ENCODE data around the gene PRKN.

DNA sequence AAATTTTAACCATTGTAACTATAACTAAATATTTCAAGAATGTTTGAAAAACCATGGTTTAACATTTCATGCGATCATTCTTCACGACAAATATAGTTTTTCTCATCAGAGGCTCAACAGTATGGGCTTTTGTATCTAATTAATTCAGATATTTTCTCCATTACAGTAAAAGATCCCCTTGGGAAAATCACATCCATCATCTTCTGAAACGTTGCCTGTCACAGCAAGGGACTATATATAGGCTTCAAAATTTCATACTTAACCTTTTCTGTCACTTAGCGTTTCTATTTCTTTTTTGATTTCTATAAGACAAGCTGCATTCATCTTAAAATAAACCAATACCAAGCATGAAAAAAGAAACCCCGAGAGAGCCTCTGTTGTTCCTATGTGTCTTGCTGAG, 710.0 kb downstream of the PRKN start:
- TF ChIP-seq, protein P1, sequence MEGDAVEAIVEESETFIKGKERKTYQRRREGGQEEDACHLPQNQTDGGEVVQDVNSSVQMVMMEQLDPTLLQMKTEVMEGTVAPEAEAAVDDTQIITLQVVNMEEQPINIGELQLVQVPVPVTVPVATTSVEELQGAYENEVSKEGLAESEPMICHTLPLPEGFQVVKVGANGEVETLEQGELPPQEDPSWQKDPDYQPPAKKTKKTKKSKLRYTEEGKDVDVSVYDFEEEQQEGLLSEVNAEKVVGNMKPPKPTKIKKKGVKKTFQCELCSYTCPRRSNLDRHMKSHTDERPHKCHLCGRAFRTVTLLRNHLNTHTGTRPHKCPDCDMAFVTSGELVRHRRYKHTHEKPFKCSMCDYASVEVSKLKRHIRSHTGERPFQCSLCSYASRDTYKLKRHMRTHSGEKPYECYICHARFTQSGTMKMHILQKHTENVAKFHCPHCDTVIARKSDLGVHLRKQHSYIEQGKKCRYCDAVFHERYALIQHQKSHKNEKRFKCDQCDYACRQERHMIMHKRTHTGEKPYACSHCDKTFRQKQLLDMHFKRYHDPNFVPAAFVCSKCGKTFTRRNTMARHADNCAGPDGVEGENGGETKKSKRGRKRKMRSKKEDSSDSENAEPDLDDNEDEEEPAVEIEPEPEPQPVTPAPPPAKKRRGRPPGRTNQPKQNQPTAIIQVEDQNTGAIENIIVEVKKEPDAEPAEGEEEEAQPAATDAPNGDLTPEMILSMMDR (IDR thresholded peaks at IDR 0.05): no peak
- no peak for TF ChIP-seq POLR2A (IDR thresholded peaks at IDR 0.05)

Data from thyroid gland (tissue), 4 donors.